ENCODE data around the gene RPL27. TPM values are rescaled to one million over a fixed set of nuclear protein-coding genes. Genes with fewer than 3 reads are reported as not detected.

RPL27 gene
- total and polyA plus RNA-seq, 2 of the 13 experiments (the other 11 are each of a cell fraction or from before 2014, with no cell fraction given) = 1,585 to 5,840 TPM

- TF ChIP-seq E2F2 (CRISPR knock-in tag; IDR thresholded peaks at IDR 0.05; ENCODE audit: borderline replicate concordance) (no peak), ZNF772 (CRISPR knock-in tag; IDR thresholded peaks at IDR 0.05) (peak; percentile 96), POGK (CRISPR knock-in tag; conservative IDR thresholded peaks at IDR 0.05) (peak; percentile 98), PLRG1 (conservative IDR thresholded peaks at IDR 0.05) (no peak), XRCC5 (optimal IDR thresholded peaks at IDR 0.05; ENCODE audit: low read length) (peak; percentile 99), ZFP36 (IDR thresholded peaks at IDR 0.05; ENCODE audit: borderline replicate concordance, low read depth, low read length, partially characterized antibody) (no peak), MZF1 (CRISPR knock-in tag; IDR thresholded peaks at IDR 0.05; ENCODE audit: borderline replicate concordance) (peak; percentile 19), ZSCAN20 (CRISPR knock-in tag; IDR thresholded peaks at IDR 0.05; ENCODE audit: borderline replicate concordance) (peak; percentile 6; the same call in 1 of the 2 replicates), MXD3 (CRISPR knock-in tag; IDR thresholded peaks at IDR 0.05) (peak; percentile 91), MAZ (IDR thresholded peaks at IDR 0.05; ENCODE audit: borderline replicate concordance, low read depth, low read length) (peak; percentile 90), MAZ (CRISPR knock-in tag; IDR thresholded peaks at IDR 0.05; ENCODE audit: low read depth) (peak; percentile 97), ZNF10 (CRISPR knock-in tag; IDR thresholded peaks at IDR 0.05; ENCODE audit: borderline replicate concordance, low read depth) (no peak), U2AF1 (optimal IDR thresholded peaks at IDR 0.05; ENCODE audit: low read depth, low read length) (peak; percentile 98), ZNF275 (CRISPR knock-in tag; IDR thresholded peaks at IDR 0.05; ENCODE audit: borderline replicate concordance) (peak; percentile 84; the same call in 1 of the 2 replicates), ZNF276 (CRISPR knock-in tag; IDR thresholded peaks at IDR 0.05; ENCODE audit: low read depth) (peak; percentile 90; the same call in 1 of the 2 replicates), PHF20 (CRISPR knock-in tag; IDR thresholded peaks at IDR 0.05) (peak; percentile 97), REXO4 (CRISPR knock-in tag; IDR thresholded peaks at IDR 0.05; ENCODE audit: borderline replicate concordance) (no peak), RNF2 (conservative IDR thresholded peaks at IDR 0.05; ENCODE audit: low read depth) (peak; percentile 86), ZFYVE20 (CRISPR knock-in tag; IDR thresholded peaks at IDR 0.05; ENCODE audit: borderline replicate concordance, low read depth) (no peak), ZNF160 (CRISPR knock-in tag; IDR thresholded peaks at IDR 0.05) (peak; percentile 92), ZNF543 (CRISPR knock-in tag; IDR thresholded peaks at IDR 0.05) (peak; percentile 90)
Observed at GRCh38 chr17:42997984-42998938, at the start of gene RPL27 (continued).

Data from HepG2 (cell line).